HG03575 (cell line): Measurements from ENCODE around the gene INTS11.

Experiments
- ATAC-seq: cut with Tn5 transposase; IDR thresholded peaks from one replicate; pipeline ENCODE4 v1.9.1; 2021; ENCODE audit not compliant: unreplicated experiment, insufficient number of reproducible peaks, low FRiP score; ENCODE audit errors: extremely low read depth

INTS11 gene

DNA sequence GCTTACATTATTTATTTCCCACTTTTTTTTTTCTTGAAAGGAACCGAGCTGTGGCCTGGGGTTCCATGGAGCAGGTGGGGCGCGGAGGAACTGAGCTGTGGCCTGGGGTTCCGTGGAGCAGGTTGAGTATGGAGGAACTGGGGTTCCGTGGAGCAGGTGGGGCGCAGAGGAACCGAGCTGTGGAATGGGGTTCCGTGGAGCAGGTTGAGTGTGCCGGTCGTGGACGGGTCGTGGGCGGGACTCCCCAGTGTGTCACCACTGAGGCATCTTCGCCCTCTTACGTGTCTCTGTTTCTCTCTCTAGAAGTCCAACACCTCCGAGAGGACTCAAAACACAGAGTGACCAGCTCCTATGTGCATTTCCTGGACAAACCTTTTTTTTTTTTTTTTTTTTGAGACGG, 45.4 kb downstream of the INTS11 start:
- no peak for ATAC-seq

DNA sequence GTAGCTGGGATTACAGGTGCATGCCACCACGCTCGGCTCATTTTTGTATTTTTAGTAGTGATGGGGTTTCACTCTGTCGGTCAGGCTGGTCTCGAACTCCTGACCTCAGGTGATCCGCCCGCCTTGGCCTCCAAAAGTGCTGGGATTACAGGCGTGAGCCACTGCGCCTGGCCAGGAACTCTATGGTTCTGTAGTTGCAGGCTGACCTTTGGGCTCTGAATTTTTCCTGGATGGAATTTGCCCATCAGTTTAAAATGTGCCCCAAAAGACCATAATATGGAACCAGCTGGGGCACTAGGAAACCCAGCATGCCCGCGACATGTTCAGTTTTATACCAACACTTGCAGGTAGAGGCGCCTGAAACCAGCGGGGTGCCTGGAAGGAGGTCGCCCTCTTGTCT, 45.8 kb downstream of the INTS11 start:
- no peak for ATAC-seq

DNA sequence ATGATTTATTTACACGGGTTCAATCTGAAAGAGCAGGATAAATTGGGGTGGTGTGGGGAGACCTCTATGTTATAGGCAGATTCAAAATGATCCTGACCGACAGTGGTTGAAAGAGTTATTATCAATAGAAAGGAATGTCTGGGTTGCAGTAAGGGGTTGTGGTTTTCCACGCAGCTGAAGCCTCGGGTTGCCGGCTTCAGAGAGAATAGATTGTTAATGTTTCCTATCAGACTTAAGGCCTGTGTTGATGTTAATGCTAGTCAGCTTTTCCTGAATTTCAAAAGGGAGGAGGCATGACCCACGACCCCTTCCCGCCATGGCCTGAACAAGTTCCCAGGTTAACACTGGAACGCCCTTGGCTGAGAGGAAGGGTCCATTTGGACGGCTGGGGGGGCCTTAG, 48.6 kb downstream of the INTS11 start:
- ATAC-seq: no peak

DNA sequence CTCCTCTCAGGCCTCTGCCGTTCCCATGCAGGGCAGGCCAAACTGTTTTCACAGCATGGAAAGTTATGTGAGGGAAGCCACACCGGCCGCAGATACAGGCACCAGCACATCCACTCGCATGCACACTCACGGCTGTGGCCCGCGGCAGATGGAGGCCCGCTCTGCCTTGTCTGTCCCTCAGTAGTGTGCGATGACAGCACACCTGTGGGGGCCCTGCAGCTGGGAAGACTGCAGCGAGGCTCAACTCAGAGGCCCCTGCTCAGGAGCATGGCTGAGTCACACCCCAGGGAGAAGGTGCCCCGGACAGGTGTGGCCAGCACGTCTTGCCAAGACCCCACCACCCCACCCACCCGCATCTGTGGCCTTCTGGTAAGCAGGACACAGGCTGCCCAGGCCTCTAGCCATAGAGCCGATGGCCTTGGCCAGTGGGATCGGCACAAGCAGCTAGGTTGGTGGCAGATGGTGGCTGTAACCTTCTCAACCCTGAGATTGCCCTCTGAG, 49.5 kb downstream of the INTS11 start:
- no peak for ATAC-seq

DNA sequence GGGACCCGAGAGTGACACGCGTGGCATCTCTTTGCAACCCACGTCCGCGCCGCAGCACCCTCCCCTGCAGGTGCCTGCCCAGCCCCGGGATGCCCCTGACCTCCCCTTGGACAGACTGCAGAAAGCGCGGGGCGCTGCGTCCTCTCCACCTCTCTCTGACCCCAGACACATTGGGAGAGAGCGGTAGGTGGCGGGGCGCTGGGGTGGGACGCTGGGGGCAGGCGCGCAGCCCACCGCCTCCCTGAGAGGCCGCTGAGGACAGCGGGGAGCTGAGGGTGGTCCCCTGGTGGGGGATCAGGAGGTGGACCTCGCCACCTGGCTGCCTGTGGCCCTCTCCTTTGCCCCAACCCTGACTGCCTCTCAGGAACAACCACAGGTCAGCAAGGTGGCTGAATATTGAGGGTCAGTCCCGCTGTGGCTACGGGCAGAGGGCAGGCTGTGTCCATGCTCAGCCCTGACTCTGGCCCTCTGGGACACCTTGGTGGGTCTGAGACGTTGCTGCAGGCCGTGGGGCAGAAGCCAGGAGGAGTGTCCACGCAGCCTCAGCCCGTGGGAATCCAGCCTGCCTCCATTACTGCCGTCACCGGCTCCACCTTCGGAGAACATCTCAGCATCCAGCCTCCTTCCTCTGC, 50.0 kb downstream of the INTS11 start:
- no peak for ATAC-seq

DNA sequence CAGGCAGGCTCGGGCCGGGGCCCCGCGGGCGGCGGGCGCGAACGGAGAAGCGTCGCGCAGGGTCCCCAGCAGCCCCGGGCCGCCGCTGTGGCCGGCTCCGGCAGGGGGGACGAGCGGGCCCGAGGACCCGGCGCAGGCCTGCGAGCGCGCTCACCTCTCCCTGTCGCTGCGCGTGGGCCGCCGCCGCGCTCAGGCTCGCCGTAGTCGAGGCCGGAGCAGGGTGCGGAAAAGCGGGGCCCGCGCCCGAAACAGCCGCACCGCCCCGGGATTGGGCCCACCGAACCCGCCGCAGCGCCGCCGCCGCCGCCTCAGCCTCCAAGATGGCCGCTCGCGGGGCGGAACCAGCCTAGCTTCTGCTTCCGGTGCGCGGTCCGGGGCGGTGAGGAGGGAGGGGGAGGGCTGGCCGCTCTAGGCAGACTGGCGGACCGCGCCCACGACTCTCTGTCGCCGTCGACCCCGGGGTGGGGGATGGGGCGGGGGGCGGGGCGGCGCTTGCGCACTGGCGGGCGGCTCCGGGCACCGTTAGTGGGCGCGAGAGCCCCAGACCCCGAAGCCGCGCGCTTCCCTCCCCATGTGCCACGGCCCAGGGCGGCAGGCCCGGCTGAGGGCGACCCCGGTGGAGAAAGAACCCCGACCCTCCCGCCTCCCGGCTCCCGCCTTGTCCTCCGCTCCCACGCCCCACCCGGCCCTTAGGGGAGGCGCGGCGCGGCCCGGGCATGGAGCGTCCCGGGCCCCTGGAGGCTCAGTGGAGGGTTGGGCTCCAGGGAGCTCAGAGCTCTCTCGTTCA, 50.8 kb downstream of the INTS11 start, which contains the start of gene UBE2J2:
Gene UBE2J2 (minus strand): TSS at position 343 of the 787 bp plus-strand sequence. CDS start 5,862 bp downstream, outside the sequence.
- no peak for ATAC-seq

DNA sequence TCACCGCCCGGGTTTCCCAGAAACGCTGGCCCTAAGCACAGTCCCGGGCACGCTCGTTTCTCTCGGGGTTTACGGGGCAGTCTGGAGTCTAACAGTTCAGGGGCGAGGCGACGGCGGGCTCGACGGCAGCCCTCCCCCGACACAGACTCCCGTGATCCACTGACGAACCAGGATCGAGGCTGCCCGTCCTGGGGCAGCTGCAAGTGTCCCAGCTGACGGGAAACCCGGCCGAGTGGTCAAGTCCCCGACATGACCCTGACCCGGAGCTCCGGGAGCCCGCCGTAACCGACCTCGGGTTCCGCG, 51.3 kb downstream of the INTS11 start:
- ATAC-seq: no peak

DNA sequence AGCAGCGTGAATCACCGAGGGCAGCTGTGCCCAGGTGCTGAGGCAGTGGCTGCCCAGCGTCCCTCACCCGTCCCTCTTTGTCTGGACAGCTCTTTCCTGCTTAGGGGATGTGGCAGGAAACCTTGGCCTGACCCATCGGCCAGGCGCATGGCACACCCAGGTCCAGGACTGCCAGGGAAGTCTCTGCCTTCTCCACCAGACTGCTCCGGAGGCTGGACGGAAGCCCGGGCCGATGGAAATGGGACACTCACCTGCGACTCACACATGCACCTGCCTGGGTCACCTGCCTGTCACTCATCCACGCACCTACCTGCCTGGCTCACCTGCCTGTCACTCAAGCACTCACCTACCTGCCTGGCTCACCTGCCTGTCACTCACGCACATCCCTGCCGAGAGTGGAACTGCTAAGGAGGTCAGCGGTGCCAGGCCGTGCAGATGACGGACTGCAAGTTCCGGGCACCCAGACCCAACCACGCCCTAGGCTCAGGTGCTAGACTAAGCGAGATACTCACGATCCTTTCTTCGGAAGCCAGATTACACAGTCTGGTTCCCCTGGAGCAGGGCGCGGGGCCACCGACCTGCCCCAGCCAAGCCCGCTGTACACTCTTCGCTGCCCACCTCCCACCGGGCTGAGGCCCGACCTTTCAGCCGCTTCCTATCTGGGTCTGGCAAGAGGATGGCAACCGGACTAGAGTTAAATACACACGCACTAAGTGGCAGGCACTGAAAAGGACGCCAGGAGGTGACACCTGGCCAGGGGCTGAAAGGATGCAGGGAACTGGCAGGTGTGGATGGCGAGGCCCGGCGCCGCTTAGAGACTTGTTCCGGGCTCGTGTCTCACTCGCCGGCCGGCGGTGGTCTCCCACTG, 51.9 kb downstream of the INTS11 start:
- no peak for ATAC-seq

DNA sequence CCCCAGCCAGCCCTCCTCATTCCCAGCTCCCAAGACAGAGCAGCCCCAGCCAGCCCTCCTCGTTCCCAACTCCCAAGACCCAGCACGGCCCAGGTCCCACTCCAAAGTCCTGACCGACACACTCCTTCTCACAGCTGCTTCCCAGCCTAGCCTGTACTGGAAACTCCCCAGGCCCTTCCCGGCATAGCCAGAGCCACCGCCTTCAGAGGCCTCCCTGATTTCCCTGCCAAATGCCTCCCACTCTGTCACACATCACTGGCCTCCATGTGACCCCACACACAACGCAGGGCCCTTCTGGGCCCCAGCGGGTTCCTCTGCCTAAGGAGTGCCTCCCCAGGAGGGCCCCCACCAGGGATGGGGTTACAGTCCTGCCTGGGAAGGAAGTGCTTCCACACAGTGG, 53.6 kb downstream of the INTS11 start:
- ATAC-seq: no peak

DNA sequence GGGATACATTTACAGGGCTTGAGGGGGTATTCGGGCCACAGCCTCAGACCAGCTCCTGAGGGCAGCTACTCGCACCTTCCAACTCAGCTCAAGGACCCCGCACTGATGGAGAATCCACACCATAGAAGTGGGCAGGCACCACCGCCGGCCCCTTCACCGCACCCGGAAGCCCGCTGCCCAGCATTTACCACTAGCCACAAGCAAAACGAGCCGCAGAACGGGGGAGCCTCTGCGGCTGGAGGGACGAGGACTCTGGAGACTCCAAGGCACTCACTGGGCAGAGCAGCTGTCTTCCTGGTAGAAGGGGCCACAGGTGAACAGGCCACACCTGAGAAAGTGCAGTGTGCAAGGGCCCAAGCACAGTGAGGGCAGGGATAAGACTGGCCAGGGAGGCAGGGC, 56.2 kb downstream of the INTS11 start:
- no peak for ATAC-seq

DNA sequence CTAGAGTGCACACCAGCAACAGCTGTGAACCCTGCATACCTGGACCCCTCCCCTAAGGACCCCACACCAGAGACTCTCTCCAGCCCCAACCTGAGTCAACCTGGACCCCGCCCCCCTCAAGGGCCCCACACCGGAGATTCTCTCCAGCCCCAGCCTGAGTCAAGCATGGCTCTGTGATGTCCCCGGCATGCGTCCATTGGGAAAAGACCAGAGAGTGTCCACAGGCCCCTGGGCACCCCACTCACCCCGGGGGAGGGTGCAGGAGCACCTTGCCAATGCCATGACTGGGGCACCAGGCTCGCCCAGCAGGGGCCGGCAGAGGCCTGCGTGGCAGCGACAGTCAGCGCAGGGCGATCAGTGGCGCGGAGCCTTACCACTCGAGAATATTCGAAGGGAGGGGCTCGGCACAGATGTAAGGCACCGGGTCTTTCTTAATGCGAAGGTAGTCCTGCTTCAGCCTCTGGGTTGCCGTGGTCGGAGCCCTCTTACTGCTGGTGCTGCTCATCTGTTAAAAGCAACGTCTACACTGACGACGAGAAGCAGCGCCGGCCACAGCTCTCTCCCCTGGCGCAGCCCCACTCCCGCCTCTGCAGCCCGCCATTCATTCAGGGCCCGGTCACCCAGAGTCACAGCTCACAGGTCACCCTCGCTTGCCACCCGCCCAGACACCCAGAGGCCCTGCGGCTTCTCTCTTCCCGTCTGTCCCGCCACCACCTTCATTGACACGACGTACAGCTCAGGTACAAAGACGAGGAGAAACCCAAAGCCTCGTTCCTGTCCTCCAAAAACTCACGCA, 56.8 kb downstream of the INTS11 start:
- ATAC-seq: no peak

DNA sequence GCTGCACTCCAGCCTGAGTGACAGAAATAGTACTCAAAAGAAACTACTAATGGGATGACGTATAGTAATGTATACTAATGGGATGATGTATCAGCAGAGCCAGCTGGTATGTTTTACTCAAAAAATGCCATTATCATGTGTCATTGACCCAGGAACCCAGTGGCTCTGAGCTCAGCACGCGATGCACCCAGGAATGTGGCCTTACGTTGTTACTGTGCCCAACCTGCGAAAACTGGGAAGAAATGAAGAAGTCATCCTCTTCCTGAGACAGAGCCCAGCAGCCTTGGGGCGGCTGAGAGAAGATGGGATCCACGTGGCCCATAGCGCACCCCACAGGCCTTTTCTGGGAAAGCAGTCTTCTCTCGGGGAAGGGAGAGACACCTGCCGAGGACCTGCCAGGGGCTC, 59.6 kb downstream of the INTS11 start:
- ATAC-seq: no peak

DNA sequence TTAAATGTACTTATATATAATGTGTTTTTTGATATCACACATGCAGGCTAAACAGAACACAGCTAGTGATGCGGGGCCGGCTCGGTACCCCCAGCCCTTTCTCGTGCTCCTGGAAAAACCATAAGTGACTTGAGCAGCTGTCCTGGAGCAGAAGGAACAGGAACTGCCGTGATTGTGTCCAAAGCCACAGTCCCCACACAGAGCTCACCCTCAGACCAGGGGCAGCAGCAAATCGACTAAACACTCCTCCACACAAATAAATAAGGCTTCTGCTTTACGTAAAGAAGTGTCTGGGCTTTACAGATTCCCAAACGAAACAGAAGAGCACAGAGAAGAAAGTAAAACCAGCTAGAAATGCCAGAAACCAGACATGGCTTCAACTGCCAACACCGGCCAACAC, 60.4 kb downstream of the INTS11 start:
- no peak for ATAC-seq

DNA sequence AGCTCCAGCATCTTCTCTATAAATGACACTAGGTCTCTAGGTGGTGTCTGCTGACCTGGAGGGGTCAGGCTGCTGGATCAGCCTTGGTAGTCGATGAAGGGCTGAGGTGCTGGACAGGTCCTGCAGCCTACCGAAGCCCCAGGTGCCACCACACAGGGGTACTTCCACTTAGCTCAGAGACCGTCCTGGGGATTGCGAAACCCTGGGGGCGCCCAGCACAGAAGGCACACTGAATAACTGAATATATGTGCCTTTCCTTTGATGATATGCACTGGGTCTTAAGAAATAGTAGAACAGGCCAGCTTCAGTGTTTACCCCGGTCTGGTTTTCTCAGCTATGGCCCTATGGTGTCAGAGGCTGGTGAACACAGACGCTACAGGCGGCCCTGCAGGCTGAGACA, 61.7 kb downstream of the INTS11 start:
- no peak for ATAC-seq

DNA sequence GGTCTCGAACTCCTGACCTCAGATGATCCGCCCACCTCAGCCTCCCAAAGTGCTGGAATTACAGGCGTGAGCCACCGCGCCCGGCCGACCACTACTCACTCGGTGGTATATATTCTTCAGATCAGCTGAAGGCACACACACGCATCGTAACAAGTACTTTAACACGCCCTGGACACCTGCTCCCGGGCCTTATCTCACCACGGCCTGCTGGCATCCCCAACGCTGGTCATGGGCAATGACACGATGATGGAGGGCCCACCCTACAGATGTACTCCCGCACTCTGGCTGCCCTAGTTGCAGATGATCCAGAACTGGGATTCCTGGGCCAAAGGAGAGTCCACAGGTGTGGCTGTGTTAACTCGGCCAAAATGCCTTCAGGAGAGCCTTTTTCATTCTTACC, 62.4 kb downstream of the INTS11 start:
- no peak for ATAC-seq
